Neural crest cell (in vitro differentiated cells): Measurements from ENCODE around the gene SLC9A9. TPM values are rescaled to one million over a fixed set of nuclear protein-coding genes. Genes with fewer than 3 reads are reported as not detected.
"Not testable (repeated sequence)": the region's sequence is repeated elsewhere in the genome, so short reads cannot be mapped to it uniquely, and the experiment has no call there.

Experiments
- DNase-seq: peaks from one replicate; pipeline ENCODE4 v3.0.0; 2021; ENCODE audit warnings: low read depth, mixed read lengths, low spot score
- H3K27ac Mint-ChIP-seq: one replicate; pipeline ENCODE4 v1.8.0; 2021; ENCODE audit warnings: mild to moderate bottlenecking, mixed read lengths; ENCODE audit not compliant: unreplicated experiment
- H3K27me3 Mint-ChIP-seq: 2 replicates; pipeline ENCODE4 v1.8.0; 2021; ENCODE audit warnings: low read depth, mild to moderate bottlenecking, mixed read lengths
- H3K36me3 Mint-ChIP-seq: 2 replicates; pipeline ENCODE4 v1.8.0; 2021; ENCODE audit warnings: low read depth, mild to moderate bottlenecking, mixed read lengths
- H3K4me1 Mint-ChIP-seq: 2 replicates; pipeline ENCODE4 v1.8.0; 2021; ENCODE audit warnings: mixed read lengths
- H3K4me3 Mint-ChIP-seq: one replicate; pipeline ENCODE4 v1.8.0; 2021; ENCODE audit warnings: mild to moderate bottlenecking, mixed read lengths
- H3K9me3 Mint-ChIP-seq: 2 replicates; pipeline ENCODE4 v1.8.0; 2021; ENCODE audit warnings: mixed read lengths
- CTCF ChIP-seq: fragments of 200-600 bp; sonication (generic); conservative IDR thresholded peaks from 2 replicates; pipeline ENCODE4 v1.5.0; 2021; ENCODE audit warnings: antibody characterized with exemption, mild to moderate bottlenecking
- total RNA-seq: library from RNA; stranded (reverse); gene quantifications from 2 replicates; pipeline ENCODE4 v1.2.1, GENCODE V29; 2021

The SLC9A9 gene
- total RNA-seq, 1 donor from 2014 or later, result 0.56 TPM

- Mint-ChIP-seq H3K27me3 (no peaks in the 10 kb centered on the region), H3K27ac (peak overlapping the region; percentile 20), H3K4me3 (no peak overlapping the region), H3K4me1 (peaks cover 8% of the 10 kb centered on the region), H3K9me3 (peaks cover 2% of the 10 kb centered on the region), H3K36me3 (no peaks in the 10 kb centered on the region)
- TF ChIP-seq CTCF, result no peak
- no peak for DNase-seq
Measured at GRCh38 chr3:143707848-143708247, 140.4 kb downstream of the SLC9A9 start.

GRCh38 chr3:143700431-143700975 lies 147.8 kb downstream of the SLC9A9 start:
- H3K9me3 Mint-ChIP-seq, result peaks cover 2% of the 10 kb centered on the region
- H3K27me3 Mint-ChIP-seq, result no peaks in the 10 kb centered on the region
- no peak for DNase-seq
- no peaks in the 10 kb centered on the region for H3K4me1 Mint-ChIP-seq
- H3K4me3 Mint-ChIP-seq, result no peak overlapping the region
- peak overlapping the region; percentile 50 for H3K27ac Mint-ChIP-seq
- H3K36me3 Mint-ChIP-seq, result no peaks in the 10 kb centered on the region
- TF ChIP-seq CTCF, result no peak

GRCh38 chr3:143699424-143699823 lies 148.8 kb downstream of the SLC9A9 start:
- H3K36me3 Mint-ChIP-seq, result no peaks in the 10 kb centered on the region
- H3K27me3 Mint-ChIP-seq, result no peaks in the 10 kb centered on the region
- no peak overlapping the region for H3K27ac Mint-ChIP-seq
- no peak for TF ChIP-seq CTCF
- H3K9me3 Mint-ChIP-seq, result no peaks in the 10 kb centered on the region
- no peaks in the 10 kb centered on the region for H3K4me1 Mint-ChIP-seq
- DNase-seq, result no peak
- no peak overlapping the region for H3K4me3 Mint-ChIP-seq

- Mint-ChIP-seq H3K4me1 (no peaks in the 10 kb centered on the region), H3K27me3 (no peaks in the 10 kb centered on the region), H3K4me3 (no peak overlapping the region), H3K27ac (no peak overlapping the region), H3K36me3 (no peaks in the 10 kb centered on the region), H3K9me3 (no peaks in the 10 kb centered on the region)
- TF ChIP-seq CTCF, result no peak
- no peak for DNase-seq
Measured at GRCh38 chr3:143698682-143699303, 149.5 kb downstream of the SLC9A9 start.

- Mint-ChIP-seq H3K27me3 (no peaks in the 10 kb centered on the region), H3K36me3 (no peaks in the 10 kb centered on the region), H3K4me1 (no peaks in the 10 kb centered on the region), H3K4me3 (no peak overlapping the region), H3K27ac (no peak overlapping the region), H3K9me3 (no peaks in the 10 kb centered on the region)
- no peak for DNase-seq
- no peak for TF ChIP-seq CTCF
Measured at GRCh38 chr3:143697975-143698374, 150.3 kb downstream of the SLC9A9 start.

- H3K4me3 Mint-ChIP-seq, H3K9me3 Mint-ChIP-seq, DNase-seq, H3K36me3 Mint-ChIP-seq, H3K27ac Mint-ChIP-seq, H3K27me3 Mint-ChIP-seq, H3K4me1 Mint-ChIP-seq: not testable (repeated sequence)
Measured at GRCh38 chr3:143695333-143695732, 152.9 kb downstream of the SLC9A9 start.
